NCI-H345 treated with DMSO at 0.1 percent for 48 hours (cell line): ENCODE results near the gene GSTT2.

Source experiments
- DNase-seq: peaks from one replicate; lab custom pipeline; 2025; ENCODE audit not compliant: unreplicated experiment; lab: John Stamatoyannopoulos, UW

Gene GSTT2

GRCh38 chr22:24008381-24009226 is 28.7 kb downstream of the GSTT2 start:
- DNase-seq = no peak

- no peak for DNase-seq
These were observed 29.5 kb downstream of the GSTT2 start for GRCh38 chr22:24009227-24010017.

GRCh38 chr22:24010018-24010391 is 30.1 kb downstream of the GSTT2 start:
- no peak for DNase-seq

GRCh38 chr22:24011735-24012068 is 31.8 kb downstream of the GSTT2 start:
- no peak for DNase-seq

- no peak for DNase-seq
These were observed 36.2 kb downstream of the GSTT2 start for GRCh38 chr22:24016156-24016555.

GRCh38 chr22:24021304-24021703 is 41.4 kb downstream of the GSTT2 start:
- no peak for DNase-seq

GRCh38 chr22:24023204-24023789 is 43.4 kb downstream of the GSTT2 start:
- DNase-seq = no peak

GRCh38 chr22:24024354-24024753 is 44.4 kb downstream of the GSTT2 start:
- DNase-seq = no peak

- DNase-seq = no peak
These were observed 45.5 kb downstream of the GSTT2 start for GRCh38 chr22:24025475-24025874.

- no peak for DNase-seq
These were observed 46.1 kb downstream of the GSTT2 start for GRCh38 chr22:24026056-24026455.

GRCh38 chr22:24026733-24027132 is 46.8 kb downstream of the GSTT2 start:
- no peak for DNase-seq

- DNase-seq = no peak
These were observed 47.5 kb downstream of the GSTT2 start for GRCh38 chr22:24027389-24027975.

GRCh38 chr22:24027991-24028390 is 48.1 kb downstream of the GSTT2 start:
- DNase-seq = no peak

GRCh38 chr22:24028533-24028932 is 48.6 kb downstream of the GSTT2 start:
- DNase-seq = no peak

- no peak for DNase-seq
These were observed 49.4 kb downstream of the GSTT2 start for GRCh38 chr22:24029304-24029703.

- DNase-seq = no peak
These were observed 50.3 kb downstream of the GSTT2 start for GRCh38 chr22:24030186-24030702.
